NOMO-1 treated with dmso at 0.1 percent for 144 hours (cell line): Measurements from ENCODE around the gene PLA2G15.

Experiments
- DNase-seq: peaks from one replicate; lab custom pipeline; 2025; ENCODE audit not compliant: unreplicated experiment; lab: John Stamatoyannopoulos, UW

The PLA2G15 gene

GRCh38 chr16:68251832-68252231 is 6.7 kb downstream of the PLA2G15 start:
- no peak for DNase-seq

- DNase-seq = no peak
Observed at GRCh38 chr16:68252383-68252782, 7.2 kb downstream of the PLA2G15 start.

- DNase-seq = no peak
Observed at GRCh38 chr16:68253721-68254120, 8.5 kb downstream of the PLA2G15 start.

DNA sequence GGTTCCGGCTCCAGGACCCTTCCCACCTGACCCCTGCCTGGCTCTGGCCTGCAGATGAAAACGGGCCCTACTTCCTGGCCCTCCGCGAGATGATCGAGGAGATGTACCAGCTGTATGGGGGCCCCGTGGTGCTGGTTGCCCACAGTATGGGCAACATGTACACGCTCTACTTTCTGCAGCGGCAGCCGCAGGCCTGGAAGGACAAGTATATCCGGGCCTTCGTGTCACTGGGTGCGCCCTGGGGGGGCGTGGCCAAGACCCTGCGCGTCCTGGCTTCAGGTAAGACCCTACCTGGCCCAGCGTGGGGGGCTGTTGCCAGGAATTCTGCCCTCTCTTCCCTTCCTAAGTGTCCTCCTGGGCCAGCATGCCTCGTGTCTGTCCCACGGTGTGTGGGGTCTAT is 10.5 kb downstream of the PLA2G15 start:
- DNase-seq = no peak

GRCh38 chr16:68257251-68257905 is 12.2 kb downstream of the PLA2G15 start:
- peak; percentile 57 for DNase-seq

DNA sequence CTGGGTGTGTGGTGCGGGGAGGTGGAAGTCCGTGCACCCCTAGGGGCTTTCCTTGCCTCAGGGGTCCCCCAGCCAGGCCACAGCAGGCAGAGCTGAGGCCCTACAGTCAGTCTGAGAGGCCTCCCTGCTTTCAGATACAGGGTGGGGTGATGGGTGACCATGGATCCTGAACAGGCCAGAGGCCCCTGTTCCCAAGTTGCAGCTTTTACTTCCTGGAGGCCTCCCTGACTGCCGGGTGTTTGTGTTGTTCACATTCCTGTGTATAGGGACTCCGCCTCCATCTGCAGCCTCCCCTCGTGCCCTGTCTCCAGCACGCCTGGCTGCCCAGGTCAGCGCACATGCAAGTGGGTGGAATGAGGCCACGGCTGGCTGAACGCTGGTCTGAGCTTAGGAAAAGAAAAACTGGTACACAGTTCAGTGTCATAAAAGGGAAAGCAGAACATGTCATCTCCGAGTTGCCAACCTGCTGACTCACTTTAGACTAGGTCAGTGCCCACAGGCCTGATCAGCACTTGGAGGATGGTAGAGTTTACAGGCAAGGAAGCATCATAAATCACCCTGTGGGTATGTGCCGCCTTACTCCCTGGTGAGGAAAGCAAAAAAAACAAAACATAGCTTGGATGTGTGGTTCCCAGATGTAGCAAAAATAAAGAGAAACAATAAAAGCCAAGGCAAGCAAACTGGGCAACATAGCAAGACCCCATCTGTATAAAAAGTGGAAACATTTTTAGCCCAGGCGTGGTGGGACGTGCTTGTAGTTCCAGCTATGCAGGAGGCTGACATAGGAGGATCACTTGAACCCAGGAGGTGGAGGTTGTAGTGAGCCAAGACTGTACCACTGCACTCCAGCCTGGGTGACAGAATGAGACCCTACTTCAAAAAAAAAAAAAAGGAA is 13.0 kb downstream of the PLA2G15 start:
- DNase-seq = peak; percentile 78

DNA sequence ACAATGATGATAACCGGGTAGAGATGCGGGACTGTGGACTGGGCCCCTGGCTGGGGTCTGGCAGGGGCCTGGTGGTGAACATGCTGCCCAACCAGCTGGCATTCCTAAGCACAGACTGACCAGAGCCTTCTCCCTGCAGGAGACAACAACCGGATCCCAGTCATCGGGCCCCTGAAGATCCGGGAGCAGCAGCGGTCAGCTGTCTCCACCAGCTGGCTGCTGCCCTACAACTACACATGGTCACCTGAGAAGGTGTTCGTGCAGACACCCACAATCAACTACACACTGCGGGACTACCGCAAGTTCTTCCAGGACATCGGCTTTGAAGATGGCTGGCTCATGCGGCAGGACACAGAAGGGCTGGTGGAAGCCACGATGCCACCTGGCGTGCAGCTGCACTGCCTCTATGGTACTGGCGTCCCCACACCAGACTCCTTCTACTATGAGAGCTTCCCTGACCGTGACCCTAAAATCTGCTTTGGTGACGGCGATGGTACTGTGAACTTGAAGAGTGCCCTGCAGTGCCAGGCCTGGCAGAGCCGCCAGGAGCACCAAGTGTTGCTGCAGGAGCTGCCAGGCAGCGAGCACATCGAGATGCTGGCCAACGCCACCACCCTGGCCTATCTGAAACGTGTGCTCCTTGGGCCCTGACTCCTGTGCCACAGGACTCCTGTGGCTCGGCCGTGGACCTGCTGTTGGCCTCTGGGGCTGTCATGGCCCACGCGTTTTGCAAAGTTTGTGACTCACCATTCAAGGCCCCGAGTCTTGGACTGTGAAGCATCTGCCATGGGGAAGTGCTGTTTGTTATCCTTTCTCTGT is 14.0 kb downstream of the PLA2G15 start:
- no peak for DNase-seq

DNA sequence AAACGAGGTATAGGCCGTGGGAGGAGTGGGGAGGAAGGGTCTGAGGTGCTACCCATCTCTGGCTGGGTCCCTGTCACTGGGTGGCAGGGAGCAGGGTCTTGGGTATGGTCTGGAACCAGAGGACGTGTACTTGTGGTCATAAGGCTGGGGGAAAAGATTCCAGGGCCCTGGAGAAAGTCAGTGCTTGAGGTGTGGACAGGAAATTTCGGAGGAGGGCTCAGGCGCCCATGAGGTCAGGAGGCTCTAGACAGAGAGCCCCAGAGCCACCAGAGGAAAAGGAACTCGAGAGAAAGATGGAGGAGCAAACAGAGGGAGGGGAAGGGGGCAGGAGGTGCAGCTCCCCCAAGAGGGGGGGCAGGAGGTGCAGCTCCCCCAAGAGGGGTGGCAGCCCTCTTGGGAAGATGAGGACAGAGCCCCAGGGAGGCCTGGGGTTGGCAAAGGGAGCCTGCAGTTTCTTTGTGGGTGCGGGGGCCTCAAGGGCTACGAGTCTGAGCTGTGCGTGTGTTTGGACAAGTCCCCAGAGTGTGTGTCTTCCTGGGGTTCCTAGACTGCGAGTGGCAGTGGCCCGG is 18.5 kb downstream of the PLA2G15 start:
- DNase-seq = no peak

GRCh38 chr16:68264128-68265077 is 19.2 kb downstream of the PLA2G15 start, which contains the start of gene SLC7A6:
TSS of gene SLC7A6 (plus strand) at chr16:68264526. CDS start at chr16:68274727, 10,201 bp downstream.
- peak; percentile 69 for DNase-seq

DNA sequence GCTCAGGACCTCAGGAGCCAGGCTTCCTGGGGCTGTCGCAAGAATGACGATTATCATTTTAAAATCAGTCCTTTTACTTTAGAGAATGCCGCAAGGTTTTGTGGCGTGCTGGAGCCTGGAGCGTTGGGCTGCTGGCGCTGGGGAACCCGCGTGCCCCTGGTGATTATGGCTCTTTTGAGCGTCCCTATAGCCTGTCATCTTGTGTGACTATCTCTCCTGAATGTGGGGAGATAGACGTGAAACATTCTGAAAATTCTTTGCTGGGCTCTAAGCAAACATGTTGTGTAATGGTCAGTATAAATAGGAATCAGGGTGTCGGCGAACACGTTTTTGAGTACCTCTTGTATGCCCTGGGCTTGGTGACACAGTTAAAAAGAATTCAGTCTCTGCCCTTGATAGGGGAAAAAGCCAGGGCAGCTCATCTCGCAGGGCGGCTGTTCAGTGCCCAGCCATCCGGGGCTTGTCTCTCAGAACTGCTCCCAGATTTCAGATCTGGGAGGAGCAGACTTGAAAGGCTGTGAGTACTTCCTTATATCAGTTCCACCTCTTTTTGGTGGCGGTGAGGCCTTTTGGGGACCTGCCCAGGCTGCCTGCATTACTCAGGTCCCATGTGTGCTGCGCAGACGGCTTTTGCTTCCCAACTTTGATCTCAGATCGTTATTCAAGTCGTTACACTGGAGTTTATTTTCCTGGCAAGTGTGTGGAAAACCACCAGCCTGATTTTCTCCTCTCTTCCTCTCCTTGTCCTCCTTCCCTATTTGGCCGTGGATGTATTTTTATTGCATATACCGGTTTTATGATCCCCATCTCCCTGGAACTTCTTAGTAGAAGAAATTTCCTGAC is 20.1 kb downstream of the PLA2G15 start:
- peak; percentile 54 for DNase-seq

DNA sequence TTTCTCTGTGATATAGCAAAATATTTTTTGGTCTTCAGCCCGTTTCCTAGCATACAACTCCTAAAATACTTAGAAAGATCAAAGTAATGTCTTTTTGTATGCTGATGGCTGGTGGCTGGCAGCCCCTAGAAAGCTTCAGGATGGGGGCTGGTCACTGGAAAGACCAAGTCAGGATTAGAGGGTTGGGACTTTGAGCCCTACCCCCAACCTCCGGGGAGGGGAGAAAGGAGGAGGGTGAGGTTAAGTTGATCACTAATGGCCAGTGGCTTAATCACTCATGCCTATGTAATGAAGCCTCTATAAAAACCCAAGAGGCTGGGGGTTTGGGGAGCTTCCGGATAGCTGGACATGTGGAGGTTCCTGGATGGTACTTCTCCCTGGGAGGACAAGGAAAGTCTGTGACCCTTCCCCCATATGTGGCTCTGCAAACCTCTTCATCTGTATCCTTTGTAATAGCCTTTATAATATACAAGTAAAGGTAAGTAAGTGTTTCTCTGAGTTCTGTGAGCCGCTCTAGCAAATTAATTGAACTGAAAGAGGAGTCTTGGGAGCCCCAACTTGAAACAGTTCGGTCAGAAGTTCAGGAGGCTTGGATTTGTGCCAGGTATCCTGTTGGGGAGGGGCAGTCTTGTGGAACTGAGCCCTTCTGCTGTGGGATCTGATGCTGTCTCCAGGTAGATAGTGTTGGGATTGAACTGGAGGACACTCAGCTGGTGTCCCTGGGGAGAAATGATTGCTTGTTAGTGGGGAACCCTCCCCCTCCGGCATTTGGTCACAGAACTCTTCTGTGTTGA is 22.6 kb downstream of the PLA2G15 start:
- no peak for DNase-seq

GRCh38 chr16:68269793-68270192 is 24.6 kb downstream of the PLA2G15 start:
- no peak for DNase-seq

GRCh38 chr16:68270353-68270752 is 25.2 kb downstream of the PLA2G15 start:
- DNase-seq = no peak

DNA sequence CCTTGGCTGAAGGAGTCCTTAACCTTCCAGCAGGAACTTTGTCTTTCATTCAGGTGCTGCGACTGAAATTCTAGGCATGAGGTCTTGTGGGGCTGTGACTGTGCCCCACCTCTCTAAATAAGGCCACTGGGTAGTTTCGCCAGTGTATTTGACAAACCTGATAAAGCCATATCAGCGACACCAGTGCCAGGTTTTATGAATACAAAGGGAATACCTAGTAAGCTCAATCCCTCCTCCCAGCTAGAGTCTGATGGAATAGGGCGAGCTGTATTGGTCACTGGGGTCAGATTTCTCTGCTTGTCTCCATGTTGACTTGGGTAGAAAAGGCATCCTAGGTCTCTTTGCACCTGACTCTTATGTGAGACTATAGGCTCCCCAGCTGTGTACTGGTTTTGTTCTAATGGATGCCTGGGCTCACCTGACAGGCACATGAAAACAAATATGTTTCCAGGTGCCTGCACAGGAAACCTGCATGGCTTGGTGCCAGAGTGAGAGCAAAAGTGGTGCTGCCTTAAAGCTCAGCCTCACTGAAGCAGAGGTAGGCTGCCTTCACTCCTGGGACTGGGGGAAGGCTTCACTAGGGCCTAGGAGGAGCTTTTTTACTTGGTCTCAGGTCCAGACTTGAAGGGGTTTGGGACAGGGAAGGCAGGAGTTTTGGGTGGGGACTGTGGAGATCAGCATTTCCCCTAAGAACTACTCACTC is 27.5 kb downstream of the PLA2G15 start:
- DNase-seq = no peak

DNA sequence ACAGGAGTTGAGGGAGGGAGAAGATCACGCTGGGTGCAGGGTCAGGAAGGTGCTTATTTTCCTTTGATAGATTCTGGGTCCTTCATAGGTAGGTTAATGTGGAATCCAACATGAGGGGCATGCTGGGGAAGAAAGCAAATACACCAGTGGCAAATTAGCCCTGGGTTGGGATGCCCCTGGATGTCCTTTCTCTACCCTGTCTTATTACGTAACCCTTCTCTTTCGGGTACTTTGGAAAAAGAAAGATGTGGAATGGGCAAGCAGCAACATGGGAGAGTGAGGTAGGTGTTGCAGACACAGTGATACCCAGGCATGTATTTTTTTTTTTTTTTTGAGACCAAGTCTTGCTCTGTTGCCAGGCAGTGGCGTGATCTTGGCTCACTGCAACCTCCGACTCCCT is 28.3 kb downstream of the PLA2G15 start:
- DNase-seq = no peak

- DNase-seq = no peak
Observed at GRCh38 chr16:68273896-68274295, 28.7 kb downstream of the PLA2G15 start.

DNA sequence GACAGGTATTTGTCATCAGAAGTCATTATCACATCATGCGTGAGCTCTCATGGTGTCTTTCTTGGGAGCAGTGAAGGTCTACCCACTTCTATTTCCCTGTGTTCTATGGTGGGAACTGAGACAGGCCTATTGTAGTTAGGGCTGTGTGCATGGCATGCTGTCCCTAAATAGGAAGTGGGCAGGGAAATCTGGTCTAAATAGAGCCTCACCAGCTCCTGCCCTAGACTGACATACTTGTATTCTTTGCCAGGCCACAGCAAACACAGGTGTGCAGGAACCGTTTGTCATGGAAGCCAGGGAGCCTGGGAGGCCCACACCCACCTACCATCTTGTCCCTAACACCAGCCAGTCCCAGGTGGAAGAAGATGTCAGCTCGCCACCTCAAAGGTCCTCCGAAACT is 29.3 kb downstream of the PLA2G15 start:
- no peak for DNase-seq
